Esophagus mucosa (tissue), 1 donor: ENCODE data around the gene TFR2. TPM values are rescaled to one million over a fixed set of nuclear protein-coding genes. Genes with fewer than 3 reads are reported as not detected.
"Not testable (repeated sequence)": the region's sequence is repeated elsewhere in the genome, so short reads cannot be mapped to it uniquely, and the experiment has no call there.

ENCODE experiments used
- ATAC-seq: fragments of 200-7000 bp; cut with Tn5 transposase; one replicate; pipeline ENCODE4 v1.9.1; 2020
- total RNA-seq: library from RNA; stranded (reverse); gene quantifications from one replicate; pipeline ENCODE4 v1.2.4, GENCODE V29; 2023
- donor health status: DM: yes; HTN: yes; CAD: no.

Gene TFR2
- total RNA-seq, 1 donor from 2014 or later, result 0.68 TPM

GRCh38 chr7:100677308-100678267 lies 36.2 kb upstream of the TFR2 start:
- ATAC-seq, result no peak

- ATAC-seq, result no peak
These were observed 35.4 kb upstream of the TFR2 start for GRCh38 chr7:100676501-100677306.

- peak; percentile 51 for ATAC-seq
These were observed 34.4 kb upstream of the TFR2 start for GRCh38 chr7:100675581-100676350.

- no peak for ATAC-seq
These were observed 33.7 kb upstream of the TFR2 start for GRCh38 chr7:100675105-100675451.

DNA sequence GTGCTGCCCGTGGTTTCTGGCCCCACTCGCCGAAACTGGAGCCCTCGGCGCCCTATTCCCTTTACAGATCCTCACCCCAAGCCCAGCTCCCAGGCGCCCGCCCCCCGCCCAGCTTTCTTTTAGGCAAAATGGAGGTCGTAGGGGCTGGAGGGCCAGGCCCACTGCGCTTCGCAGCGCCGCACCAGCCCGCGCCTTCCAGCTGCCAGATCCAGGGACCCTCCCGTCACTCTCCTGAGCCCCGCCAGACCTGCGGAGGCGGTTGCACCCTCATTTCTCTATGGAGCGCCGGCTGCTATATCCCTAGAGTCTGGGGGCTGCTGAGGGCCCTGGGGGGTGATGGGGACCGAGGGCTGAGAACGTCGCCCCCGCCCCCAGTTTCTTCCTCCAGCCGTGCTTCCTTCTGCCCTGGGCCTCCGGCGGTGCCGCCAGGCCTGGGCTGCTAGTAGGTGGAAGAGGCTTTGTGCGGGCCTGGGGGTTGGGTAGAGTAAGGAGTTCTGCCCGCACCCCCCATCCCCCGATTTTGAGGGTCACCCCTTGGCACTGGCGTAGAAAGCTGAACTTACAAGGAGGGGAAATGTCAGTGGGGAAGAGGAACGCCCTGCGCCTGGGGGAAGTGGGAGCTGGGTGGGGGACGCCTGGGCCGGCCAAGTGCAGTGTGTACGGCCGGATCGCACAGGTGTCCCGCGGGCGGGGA lies 33.2 kb upstream of the TFR2 start:
- no peak for ATAC-seq

GRCh38 chr7:100673942-100674410 lies 32.6 kb upstream of the TFR2 start:
- peak; percentile 0 for ATAC-seq

GRCh38 chr7:100673302-100673941 lies 32.1 kb upstream of the TFR2 start, which contains the start of gene GNB2:
Gene GNB2, plus strand, starts transcription at chr7:100673740. Its CDS starts 2,526 bp downstream, at chr7:100676266.
- ATAC-seq, result peak; percentile 87

GRCh38 chr7:100671353-100672327 lies 30.3 kb upstream of the TFR2 start:
- no peak for ATAC-seq

DNA sequence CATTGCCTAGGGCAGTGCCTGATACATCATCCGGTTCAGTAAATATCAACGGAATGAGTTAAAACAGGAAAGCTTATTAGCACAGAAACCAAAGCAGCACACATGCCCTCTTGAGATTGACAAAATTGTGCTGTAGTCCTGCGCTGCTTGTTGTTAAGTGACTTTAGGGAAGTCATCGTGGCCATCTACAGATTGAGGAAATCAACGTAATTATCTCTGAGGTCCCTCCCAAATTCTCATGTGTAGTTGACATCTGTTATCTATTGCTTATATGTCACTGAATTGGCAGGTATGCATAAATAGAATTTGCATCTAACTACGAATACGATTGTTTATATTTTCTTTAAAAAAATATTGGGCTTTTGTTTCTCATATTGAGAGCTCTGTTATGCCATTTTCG lies 28.7 kb upstream of the TFR2 start:
- no peak for ATAC-seq

DNA sequence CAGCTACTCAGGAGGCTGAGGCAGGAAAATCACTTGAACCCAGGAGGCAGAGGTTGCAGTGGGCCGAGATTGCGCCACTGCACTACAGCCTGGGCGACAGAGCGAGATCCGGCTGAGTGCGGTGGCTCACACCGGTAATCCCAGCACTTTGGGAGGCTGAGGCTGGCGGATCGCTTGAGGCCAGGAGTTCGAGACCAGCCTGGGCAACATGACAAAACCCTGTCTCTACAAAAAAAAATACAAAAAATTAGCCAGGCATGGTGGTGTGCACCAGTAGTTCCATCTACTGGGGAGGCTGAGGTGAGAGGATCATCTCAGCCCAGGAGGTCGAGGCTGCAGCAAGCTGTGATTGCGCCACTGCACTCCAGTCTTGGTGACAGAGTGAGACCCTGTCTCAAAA lies 27.8 kb upstream of the TFR2 start:
- ATAC-seq, result not testable (repeated sequence)

DNA sequence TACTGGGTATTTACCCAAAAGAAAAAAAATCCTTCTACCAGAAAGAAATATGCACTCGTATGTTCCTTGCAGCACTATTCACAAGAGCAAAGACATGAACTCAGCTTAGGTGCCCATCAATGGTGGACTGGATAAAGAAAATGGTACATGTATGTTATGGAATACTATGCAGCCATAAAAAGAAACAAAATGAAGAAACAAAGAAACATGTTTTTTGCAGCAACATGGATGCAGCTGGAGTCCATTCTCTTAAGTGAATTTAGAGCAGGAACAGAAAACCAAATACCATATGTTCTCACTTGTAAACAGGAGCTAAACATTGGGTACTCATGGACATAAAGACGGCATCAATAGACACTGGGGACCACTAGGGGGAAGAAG lies 26.7 kb upstream of the TFR2 start:
- ATAC-seq, result no peak

DNA sequence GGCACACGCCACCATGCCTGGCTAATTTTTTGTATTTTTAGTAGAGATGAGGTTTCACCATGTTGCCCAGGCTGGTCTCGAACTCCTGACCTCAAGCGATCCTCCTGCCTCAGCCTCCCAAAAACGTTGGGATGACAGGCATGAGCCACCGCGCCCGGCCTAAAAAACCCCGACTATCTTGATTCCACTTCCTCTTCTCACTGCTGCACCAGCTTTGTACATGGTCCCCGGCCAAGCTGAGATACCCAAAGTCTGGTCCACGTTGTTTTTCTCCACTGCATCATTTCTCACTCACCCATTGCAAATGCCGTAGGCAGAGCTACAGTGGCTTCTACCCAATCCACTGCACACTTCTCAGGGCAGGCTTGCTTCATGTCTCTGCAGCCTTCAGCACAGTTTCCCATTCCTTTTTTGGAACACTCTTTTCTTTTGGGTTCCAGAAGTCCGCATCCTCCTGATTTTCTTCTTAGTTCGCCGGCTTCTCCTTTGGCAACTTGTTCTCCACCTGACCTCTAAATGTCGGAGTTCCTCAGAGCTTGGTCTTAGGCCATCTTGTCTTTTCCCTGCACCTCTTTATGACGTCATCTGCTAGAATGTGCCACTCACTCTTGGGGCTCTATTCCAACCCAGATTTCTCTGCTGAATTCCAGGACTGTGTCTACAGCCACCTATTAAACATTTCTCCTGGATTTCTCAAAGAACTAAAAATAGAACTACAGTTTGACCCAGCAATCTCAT lies 26.1 kb upstream of the TFR2 start:
- no peak for ATAC-seq

DNA sequence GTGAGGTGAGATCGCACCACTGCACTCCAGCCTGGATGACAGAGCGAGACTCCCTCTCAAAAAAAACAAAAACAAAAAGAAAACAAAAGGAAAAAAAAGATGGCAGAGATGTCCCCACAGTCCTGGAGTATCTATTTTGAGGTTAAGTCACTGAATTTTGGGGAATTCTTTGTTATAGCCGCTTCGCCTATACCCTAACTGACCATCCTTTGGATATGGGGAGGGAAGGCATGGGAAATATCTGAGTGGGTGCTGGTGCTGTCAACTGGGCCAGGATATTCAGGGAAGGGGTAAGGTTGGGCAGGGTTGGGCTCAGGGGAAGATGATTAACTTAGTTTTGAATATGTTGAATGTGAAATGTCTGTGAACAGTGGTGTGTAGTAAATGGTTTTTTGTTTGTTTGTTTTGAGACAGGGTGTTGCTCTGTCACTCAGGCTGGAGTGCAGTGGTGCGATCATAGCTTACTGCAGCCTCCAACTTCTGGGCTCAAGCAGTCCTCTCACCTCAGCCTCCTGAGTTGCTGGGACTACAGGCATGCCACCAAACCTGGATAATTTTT lies 23.9 kb upstream of the TFR2 start:
- no peak for ATAC-seq

DNA sequence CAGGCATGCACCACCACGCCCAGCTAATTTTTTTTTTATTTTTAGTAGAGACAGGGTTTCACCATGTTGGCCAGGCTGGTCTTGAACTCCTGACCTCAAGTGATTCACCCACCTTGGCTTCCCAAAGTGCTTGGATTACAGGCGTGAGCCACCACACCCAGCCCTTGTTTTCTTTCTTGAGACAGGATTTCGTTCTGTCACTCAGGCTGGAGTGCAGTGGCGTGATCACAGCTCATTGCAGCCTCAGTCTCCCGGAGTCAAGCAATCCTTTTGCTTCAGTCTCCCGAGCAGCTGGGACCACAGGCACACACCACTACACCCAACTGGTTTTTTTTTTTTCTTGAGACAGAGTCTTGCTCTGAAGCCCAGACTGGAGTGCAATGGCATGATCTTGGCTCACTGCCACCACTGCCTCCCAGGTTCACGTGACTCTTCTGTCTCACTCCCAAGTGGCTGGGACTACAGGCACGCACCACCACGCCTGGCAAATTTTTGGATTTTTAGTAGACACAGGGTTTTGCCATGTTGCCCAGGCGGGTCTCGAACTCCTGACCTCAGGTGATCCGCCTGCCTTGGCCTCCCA lies 20.9 kb upstream of the TFR2 start:
- peak; percentile 55 for ATAC-seq

GRCh38 chr7:100655908-100656674 lies 14.7 kb upstream of the TFR2 start, which contains the start of gene ACTL6B:
Gene ACTL6B, minus strand, starts transcription at chr7:100656448. Its CDS starts 94 bp downstream, at chr7:100656354.
- ATAC-seq, result peak; percentile 43

DNA sequence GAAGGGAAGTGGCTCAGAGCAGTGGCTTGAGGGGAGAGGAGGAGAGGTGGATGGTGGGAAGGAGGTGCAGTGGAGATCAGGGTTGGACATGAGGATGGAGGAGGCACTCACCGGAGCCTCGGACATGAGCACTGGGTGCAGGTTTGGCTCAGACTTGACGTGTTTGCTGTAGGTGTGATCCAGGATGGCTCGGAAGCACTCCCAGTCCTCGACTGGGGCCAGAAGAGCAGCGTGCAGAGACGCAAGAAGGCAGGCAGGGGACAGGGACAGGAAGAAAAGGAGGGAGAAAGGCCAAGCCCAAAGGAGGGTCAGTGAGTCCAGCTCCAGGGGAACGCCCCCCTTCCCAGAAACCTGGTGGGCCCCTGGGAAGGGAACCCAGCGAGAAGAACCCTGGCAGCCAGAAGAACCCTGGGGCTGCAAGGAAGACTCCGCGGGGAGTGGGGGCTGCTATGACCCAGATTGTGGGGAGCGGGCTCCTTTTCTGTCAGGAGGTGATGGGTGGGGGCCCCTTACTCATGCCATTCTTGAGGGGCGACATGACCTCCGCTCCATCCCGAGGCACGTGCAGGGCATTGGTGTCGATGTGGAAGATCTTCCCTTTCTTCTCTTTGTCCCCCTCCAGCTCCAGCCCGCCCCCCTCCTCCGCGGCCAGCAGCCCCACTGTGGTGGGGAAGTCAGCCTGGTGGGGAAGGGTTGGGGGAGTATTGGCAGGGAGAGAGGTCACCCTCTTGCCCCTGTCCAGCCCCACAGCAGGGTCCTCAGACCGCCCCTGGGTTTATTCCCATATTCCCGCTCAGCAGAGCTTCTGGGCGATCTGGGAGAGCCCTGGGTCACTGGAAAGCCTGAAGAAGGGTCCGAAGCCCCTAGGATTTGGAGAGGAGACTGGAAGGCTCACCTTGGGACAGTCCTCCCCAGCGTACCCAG lies 13.8 kb upstream of the TFR2 start:
- no peak for ATAC-seq
